C4-2B (cell line): Measurements from ENCODE around the gene TTC4.

Experiments used
- ZFX ChIP-seq: fragments of 450-650 bp; IDR thresholded peaks from 2 replicates; pipeline ENCODE4 v1.6.1; 2017
- TF ChIP-seq, protein P1 (sequence below): fragments of 450-650 bp; conservative IDR thresholded peaks from 2 replicates; pipeline ENCODE4 v1.5.1; 2017; ENCODE audit warnings: mild to moderate bottlenecking

GRCh38 chr1:54706419-54706818, 9.2 kb upstream of the TTC4 start:
- TF ChIP-seq, protein P1, sequence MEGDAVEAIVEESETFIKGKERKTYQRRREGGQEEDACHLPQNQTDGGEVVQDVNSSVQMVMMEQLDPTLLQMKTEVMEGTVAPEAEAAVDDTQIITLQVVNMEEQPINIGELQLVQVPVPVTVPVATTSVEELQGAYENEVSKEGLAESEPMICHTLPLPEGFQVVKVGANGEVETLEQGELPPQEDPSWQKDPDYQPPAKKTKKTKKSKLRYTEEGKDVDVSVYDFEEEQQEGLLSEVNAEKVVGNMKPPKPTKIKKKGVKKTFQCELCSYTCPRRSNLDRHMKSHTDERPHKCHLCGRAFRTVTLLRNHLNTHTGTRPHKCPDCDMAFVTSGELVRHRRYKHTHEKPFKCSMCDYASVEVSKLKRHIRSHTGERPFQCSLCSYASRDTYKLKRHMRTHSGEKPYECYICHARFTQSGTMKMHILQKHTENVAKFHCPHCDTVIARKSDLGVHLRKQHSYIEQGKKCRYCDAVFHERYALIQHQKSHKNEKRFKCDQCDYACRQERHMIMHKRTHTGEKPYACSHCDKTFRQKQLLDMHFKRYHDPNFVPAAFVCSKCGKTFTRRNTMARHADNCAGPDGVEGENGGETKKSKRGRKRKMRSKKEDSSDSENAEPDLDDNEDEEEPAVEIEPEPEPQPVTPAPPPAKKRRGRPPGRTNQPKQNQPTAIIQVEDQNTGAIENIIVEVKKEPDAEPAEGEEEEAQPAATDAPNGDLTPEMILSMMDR, result no peak
- no peak for TF ChIP-seq ZFX
